Measurements from ENCODE around the gene OMP.

DNA sequence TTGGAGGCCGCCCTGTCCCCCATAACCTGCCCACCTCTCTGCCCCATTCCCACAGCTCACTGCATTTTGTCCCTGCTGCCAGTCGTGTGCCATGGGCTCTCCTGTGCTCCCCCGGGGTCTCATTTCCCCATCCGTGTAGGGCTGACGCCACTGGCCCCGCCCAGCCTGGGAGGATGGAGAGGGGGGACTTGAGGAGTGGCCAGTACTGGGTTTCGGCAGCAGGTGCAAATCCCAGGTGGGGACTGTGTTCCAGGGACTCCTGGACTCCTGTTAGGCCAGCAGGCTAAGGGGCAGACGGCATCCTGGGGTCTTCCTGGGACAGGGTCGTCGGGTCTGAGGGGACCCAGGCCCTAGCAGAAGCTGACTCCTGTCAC is 24.2 kb downstream of the OMP start:
- TF ChIP-seq, protein P1, sequence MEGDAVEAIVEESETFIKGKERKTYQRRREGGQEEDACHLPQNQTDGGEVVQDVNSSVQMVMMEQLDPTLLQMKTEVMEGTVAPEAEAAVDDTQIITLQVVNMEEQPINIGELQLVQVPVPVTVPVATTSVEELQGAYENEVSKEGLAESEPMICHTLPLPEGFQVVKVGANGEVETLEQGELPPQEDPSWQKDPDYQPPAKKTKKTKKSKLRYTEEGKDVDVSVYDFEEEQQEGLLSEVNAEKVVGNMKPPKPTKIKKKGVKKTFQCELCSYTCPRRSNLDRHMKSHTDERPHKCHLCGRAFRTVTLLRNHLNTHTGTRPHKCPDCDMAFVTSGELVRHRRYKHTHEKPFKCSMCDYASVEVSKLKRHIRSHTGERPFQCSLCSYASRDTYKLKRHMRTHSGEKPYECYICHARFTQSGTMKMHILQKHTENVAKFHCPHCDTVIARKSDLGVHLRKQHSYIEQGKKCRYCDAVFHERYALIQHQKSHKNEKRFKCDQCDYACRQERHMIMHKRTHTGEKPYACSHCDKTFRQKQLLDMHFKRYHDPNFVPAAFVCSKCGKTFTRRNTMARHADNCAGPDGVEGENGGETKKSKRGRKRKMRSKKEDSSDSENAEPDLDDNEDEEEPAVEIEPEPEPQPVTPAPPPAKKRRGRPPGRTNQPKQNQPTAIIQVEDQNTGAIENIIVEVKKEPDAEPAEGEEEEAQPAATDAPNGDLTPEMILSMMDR (tag by site-specific recombination; IDR thresholded peaks at IDR 0.05), result no peak
- TF ChIP-seq, protein P2, sequence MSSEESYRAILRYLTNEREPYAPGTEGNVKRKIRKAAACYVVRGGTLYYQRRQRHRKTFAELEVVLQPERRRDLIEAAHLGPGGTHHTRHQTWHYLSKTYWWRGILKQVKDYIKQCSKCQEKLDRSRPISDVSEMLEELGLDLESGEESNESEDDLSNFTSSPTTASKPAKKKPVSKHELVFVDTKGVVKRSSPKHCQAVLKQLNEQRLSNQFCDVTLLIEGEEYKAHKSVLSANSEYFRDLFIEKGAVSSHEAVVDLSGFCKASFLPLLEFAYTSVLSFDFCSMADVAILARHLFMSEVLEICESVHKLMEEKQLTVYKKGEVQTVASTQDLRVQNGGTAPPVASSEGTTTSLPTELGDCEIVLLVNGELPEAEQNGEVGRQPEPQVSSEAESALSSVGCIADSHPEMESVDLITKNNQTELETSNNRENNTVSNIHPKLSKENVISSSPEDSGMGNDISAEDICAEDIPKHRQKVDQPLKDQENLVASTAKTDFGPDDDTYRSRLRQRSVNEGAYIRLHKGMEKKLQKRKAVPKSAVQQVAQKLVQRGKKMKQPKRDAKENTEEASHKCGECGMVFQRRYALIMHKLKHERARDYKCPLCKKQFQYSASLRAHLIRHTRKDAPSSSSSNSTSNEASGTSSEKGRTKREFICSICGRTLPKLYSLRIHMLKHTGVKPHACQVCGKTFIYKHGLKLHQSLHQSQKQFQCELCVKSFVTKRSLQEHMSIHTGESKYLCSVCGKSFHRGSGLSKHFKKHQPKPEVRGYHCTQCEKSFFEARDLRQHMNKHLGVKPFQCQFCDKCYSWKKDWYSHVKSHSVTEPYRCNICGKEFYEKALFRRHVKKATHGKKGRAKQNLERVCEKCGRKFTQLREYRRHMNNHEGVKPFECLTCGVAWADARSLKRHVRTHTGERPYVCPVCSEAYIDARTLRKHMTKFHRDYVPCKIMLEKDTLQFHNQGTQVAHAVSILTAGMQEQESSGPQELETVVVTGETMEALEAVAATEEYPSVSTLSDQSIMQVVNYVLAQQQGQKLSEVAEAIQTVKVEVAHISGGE (tag by site-specific recombination; conservative IDR thresholded peaks at IDR 0.05; ENCODE audit: low read depth), result no peak
- no peak for TF ChIP-seq ZFP41 (tag by site-specific recombination; IDR thresholded peaks at IDR 0.05; ENCODE audit: borderline replicate concordance)
- TF ChIP-seq, protein P3, sequence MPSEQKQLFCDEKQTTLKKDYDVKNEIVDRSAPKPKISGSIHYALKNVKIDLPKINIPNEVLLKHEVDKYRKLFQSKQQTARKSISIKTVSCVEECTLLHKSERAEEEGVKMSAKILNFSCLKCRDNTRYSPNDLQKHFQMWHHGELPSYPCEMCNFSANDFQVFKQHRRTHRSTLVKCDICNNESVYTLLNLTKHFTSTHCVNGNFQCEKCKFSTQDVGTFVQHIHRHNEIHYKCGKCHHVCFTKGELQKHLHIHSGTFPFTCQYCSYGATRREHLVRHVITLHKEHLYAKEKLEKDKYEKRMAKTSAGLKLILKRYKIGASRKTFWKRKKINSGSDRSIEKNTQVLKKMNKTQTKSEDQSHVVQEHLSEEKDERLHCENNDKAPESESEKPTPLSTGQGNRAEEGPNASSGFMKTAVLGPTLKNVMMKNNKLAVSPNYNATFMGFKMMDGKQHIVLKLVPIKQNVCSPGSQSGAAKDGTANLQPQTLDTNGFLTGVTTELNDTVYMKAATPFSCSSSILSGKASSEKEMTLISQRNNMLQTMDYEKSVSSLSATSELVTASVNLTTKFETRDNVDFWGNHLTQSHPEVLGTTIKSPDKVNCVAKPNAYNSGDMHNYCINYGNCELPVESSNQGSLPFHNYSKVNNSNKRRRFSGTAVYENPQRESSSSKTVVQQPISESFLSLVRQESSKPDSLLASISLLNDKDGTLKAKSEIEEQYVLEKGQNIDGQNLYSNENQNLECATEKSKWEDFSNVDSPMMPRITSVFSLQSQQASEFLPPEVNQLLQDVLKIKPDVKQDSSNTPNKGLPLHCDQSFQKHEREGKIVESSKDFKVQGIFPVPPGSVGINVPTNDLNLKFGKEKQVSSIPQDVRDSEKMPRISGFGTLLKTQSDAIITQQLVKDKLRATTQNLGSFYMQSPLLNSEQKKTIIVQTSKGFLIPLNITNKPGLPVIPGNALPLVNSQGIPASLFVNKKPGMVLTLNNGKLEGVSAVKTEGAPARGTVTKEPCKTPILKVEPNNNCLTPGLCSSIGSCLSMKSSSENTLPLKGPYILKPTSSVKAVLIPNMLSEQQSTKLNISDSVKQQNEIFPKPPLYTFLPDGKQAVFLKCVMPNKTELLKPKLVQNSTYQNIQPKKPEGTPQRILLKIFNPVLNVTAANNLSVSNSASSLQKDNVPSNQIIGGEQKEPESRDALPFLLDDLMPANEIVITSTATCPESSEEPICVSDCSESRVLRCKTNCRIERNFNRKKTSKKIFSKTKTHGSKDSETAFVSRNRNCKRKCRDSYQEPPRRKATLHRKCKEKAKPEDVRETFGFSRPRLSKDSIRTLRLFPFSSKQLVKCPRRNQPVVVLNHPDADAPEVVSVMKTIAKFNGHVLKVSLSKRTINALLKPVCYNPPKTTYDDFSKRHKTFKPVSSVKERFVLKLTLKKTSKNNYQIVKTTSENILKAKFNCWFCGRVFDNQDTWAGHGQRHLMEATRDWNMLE (tag by site-specific recombination; conservative IDR thresholded peaks at IDR 0.05; ENCODE audit: low read depth), result no peak
- TF ChIP-seq, protein P4, sequence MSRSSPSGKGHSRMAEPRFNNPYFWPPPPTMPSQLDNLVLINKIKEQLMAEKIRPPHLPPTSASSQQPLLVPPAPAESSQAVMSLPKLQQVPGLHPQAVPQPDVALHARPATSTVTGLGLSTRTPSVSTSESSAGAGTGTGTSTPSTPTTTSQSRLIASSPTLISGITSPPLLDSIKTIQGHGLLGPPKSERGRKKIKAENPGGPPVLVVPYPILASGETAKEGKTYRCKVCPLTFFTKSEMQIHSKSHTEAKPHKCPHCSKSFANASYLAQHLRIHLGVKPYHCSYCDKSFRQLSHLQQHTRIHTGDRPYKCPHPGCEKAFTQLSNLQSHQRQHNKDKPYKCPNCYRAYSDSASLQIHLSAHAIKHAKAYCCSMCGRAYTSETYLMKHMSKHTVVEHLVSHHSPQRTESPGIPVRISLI (tag by site-specific recombination; IDR thresholded peaks at IDR 0.05), result no peak
